Kidney (tissue), 14 donors: ENCODE data around the gene ALDH1L2. TPM values are rescaled to one million over a fixed set of nuclear protein-coding genes. Genes with fewer than 3 reads are reported as not detected.

Source experiments
- DNase-seq, 5 donors: peaks; one replicate each; pipeline ENCODE4 v3.0.0-alpha.2; 2013 to 2020
- FAIRE-seq: peaks from 2 replicates; lab custom pipeline; 2012; peaks lifted over from hg19 to GRCh38; lab: Jason Lieb, UNC
- H3K27ac ChIP-seq, 2 donors: one replicate each; pipeline ENCODE4 v1.7.0; 2013; ENCODE audit warnings: low read depth in 2 of 2, low read length in 2 of 2, inconsistent platforms in 1 of 2
- H3K27me3 ChIP-seq: one replicate; pipeline ENCODE4 v1.7.1; 2013; ENCODE audit warnings: low read length, inconsistent platforms; ENCODE audit not compliant: control insufficient read depth, insufficient read depth
- H3K36me3 ChIP-seq, 3 donors: one replicate each; pipeline versions ENCODE4 v1.7.0 to v1.7.1; 2013; ENCODE audit warnings: low read length in 3 of 3, control low read depth in 1 of 3, inconsistent platforms in 1 of 3; ENCODE audit not compliant: insufficient read depth in 3 of 3, control insufficient read depth in 2 of 3
- H3K4me1 ChIP-seq, 3 donors: one replicate each; pipeline versions ENCODE4 v1.7.0 to v1.7.1; 2013; ENCODE audit warnings: low read length in 3 of 3, inconsistent platforms in 1 of 3, low read depth in 1 of 3; ENCODE audit not compliant: control insufficient read depth in 2 of 3, insufficient read depth in 2 of 3
- H3K4me3 ChIP-seq, 3 donors: one replicate each; pipeline versions ENCODE4 v1.7.0 to v1.8.1; 2013; ENCODE audit warnings: low read length in 3 of 3, control low read depth in 1 of 3, inconsistent platforms in 1 of 3
- H3K9ac ChIP-seq, 3 donors: one replicate each; pipeline versions ENCODE4 v1.7.0 to v1.7.1; 2013; ENCODE audit warnings: low read length in 3 of 3, control low read depth in 1 of 3, inconsistent platforms in 1 of 3
- H3K9me3 ChIP-seq, 3 donors: one replicate each; pipeline versions ENCODE4 v1.7.0 to v1.7.1; 2013; ENCODE audit warnings: low read length in 3 of 3, control low read depth in 1 of 3, inconsistent platforms in 1 of 3; ENCODE audit not compliant: control insufficient read depth in 2 of 3, insufficient read depth in 1 of 3
- CTCF ChIP-seq: IDR thresholded peaks from 3 replicates; pipeline ENCODE4 v1.5.1; 2012; ENCODE audit warnings: mild to moderate bottlenecking, moderate library complexity, borderline replicate concordance; ENCODE audit not compliant: insufficient read depth; ENCODE audit errors: extremely low read depth
- intact Hi-C: fragments of 100-400 bp; cut with DNase I; formaldehyde crosslinking; loops from one replicate; pipeline ENCODE4 v1.11.1; 2022
- polyA plus RNA-seq: library from polyadenylated mRNA; stranded (reverse); fragments of 350-450 nt; fragmentation: Illumina TruSeq; extraction: RNeasy Lipid Tissue Mini Kit (QIAGEN cat#74804); gene quantifications from one replicate; pipeline ENCODE4 v1.2.3, GENCODE V29; 2014; ENCODE audit warnings: low read depth, low replicate concordance; ENCODE audit not compliant: insufficient read depth
- total RNA-seq: library from RNA; stranded (reverse); fragmentation: NEBNext Ultra II Directional; extraction: Animal tissue kit (Norgen Biotek cat#: 25700); gene quantifications from one replicate; pipeline ENCODE4 v1.2.1, GENCODE V29; 2021
- donor health status: control.
- donor health status: control.
- donor health status: control.
- donor health status: control.
- donor health status: control.
- donor health status: DM: yes; HTN: yes; CAD: no.
- donor health status: Normal renal cell carcinoma (clear cell type).

The ALDH1L2 gene
- total and polyA plus RNA-seq, 2 donors from 2014 or later, result 0.28 to 17.2 TPM

- Histone ChIP-seq H3K36me3 (peaks cover 14 to 44% (median 20%) of the 10 kb centered on the region in 3 donors), H3K4me1 (peaks cover 2 to 5% (median 3%) of the 10 kb centered on the region in 3 donors), H3K9me3 (no peaks in the 10 kb centered on the region), H3K9ac (no peak overlapping the region), H3K27ac (no peak overlapping the region), H3K4me3 (no peak overlapping the region), H3K27me3 (no peaks in the 10 kb centered on the region)
- FAIRE-seq (no peak), DNase-seq (no peak)
- TF ChIP-seq CTCF, result no peak
- intact Hi-C loops, result no loop called here
These were observed 28.8 kb upstream of the ALDH1L2 start for GRCh38 chr12:105113094-105113493.

- intact Hi-C loops, result no loop called here
- Histone ChIP-seq H3K27ac (peak overlapping the region in 1 of 2 donors; percentile 47), H3K9me3 (no peaks in the 10 kb centered on the region), H3K27me3 (no peaks in the 10 kb centered on the region), H3K4me1 (peaks cover 3 to 5% (median 4%) of the 10 kb centered on the region in 3 donors), H3K36me3 (peaks cover 4 to 23% (median 10%) of the 10 kb centered on the region in 3 donors), H3K4me3 (peak overlapping the region in 2 of 3 donors; percentile 75 to 97), H3K9ac (no peak overlapping the region)
- TF ChIP-seq CTCF, result no peak
- DNase-seq, result no peak
- no peak for FAIRE-seq
These were observed 26.6 kb upstream of the ALDH1L2 start for GRCh38 chr12:105110851-105111250.

GRCh38 chr12:105109465-105110212 lies 25.4 kb upstream of the ALDH1L2 start:
- Histone ChIP-seq H3K27ac (peak overlapping the region; percentile 69 to 82), H3K27me3 (no peaks in the 10 kb centered on the region), H3K4me3 (peak overlapping the region; percentile 37 to 97 (median 75)), H3K4me1 (peaks cover 3 to 5% (median 4%) of the 10 kb centered on the region in 3 donors), H3K9ac (peak overlapping the region in 2 of 3 donors; percentile 60 to 65), H3K36me3 (peaks cover 3 to 13% (median 7%) of the 10 kb centered on the region in 3 donors), H3K9me3 (no peaks in the 10 kb centered on the region)
- TF ChIP-seq CTCF, result no peak
- DNase-seq (peak in 3 of 5 donors; percentile 24 to 62 (median 54)), FAIRE-seq (no peak)
- intact Hi-C loops, result no loop called here
